Activated CD8-positive, alpha-beta memory T cell treated with anti-CD3 and anti-CD28 coated beads, Interleukin-2, amount 50 U/mL, for 24 hours (primary cell): Measurements from ENCODE around the gene HECW1.
"Not testable (repeated sequence)": the region's sequence is repeated elsewhere in the genome, so short reads cannot be mapped to it uniquely, and the experiment has no call there.

Source experiments
- DNase-seq: peaks from one replicate; pipeline ENCODE4 v3.0.0-alpha.2; 2020; ENCODE audit errors: extremely low read depth

HECW1 gene

DNA sequence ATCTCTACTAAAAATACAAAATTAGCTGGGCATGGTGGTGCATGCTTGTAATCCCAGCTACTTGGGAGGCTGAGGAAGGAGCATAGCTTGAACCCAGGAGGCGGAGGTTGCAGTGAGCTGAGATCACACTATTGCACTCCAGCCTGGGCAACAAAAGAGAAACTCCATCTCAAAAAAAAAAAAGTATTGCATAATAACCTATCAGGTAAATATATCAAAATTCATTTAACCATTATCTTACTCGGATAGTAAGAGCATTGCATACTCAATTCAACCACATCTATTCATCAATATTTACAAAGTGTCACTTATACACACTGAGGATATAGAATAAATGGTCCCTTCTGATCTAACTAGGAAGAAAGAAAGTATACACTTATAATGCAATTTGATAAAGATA, 461.4 kb downstream of the HECW1 start:
- DNase-seq = not testable (repeated sequence)

DNA sequence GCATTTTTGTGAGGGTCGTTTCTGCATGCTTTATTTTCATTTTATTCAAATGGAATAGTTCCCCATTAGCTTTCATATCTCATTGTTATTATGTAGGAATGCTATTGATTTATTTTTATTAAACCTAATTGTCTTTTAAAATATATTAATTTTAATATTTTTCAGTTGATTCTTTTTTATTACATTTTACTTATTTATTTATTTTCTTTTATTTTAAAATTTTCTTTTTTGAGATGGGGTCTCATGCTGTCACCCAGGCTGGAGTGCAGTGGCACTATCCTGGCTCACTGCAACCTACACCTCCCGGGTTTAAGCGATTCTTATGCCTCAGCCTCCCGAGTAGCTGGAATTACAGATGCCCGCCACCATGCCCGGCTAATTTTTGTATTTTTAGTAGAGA, 463.1 kb downstream of the HECW1 start:
- no peak for DNase-seq

DNA sequence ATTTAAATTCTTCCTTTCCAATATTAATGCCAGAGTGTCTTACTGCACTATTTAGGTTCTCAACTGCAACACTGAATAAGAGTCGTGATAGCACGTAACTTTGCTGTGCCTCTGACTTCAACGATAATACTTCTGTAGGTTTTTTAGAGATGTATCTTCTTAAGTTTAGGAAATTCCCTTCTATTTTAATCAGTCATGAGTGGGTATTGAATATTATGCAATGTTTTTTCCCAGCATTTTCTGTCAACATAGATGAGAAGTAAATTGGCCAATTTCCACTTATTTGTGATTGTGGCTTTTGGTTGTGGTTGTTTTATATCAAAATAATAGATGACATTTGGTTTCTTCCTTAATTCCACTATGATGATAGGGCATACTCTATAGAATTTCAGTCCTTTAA, 463.8 kb downstream of the HECW1 start:
- DNase-seq = no peak

DNA sequence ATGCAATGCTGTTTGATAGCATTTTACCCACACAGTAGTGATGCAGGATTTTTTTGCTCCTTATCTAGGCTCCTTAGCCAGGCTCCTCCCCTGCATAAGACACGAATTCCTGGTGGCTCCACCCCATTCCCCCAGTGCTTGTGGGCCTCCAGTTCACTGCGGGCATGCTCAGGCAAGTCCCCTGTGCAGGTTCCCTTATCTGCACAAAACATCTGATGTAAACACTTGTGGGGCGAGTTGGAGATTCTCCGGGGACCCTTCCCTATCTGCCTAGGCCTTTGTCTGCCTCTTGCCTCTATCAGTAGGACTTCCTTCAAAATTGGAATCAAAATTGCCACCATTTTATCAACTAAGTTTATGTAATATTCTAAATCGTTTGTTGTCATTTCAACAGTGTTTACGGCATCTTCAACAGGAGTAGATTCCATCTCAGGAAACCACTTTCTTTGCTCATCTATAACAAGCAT, 465.1 kb downstream of the HECW1 start:
- no peak for DNase-seq

DNA sequence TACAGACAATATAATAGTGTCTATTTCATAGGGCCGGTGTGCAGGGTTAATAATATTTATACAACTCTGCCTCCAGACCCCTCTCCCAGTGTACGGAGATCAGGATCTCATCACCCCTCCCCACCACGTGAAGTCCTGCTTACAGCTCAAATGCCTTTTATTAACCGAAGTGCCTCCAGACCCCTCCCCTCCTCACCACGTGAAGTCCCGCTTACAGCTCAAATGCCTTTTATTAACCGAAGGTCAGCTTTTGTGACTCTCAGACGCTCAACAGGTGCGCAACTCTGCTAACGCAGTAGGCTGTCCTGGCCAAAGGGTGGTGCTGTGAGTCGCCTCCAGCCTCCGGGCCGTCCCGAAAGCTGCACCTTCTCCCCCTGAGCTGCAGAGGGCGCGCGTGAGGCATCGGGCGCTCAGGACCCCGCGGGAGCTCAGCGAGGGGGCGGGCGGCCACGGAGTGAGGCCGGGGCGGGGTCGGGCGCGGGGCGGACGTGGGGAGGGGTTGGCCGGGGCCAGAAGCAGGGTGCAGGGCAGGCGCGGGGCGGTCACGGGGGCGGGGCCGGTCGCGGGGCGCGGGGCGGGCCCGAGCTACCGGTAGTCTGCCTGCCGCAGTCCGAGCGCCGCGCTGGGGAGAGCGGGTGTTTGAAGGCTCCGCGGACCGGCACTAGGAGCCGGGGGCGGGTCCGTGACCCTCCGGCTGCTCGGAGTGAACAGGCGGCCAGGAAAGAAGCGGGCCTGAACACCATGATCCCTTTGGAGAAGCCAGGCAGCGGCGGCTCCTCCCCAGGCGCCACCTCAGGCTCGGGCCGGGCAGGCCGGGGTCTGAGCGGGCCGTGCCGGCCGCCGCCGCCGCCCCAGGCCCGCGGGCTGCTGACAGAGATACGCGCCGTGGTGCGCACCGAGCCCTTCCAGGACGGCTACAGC, 470.3 kb downstream of the HECW1 start, which contains the start of gene STK17A:
Gene STK17A (plus strand): TSS at position 606 of the 921 bp plus-strand sequence. CDS start 136 bp downstream, at position 742.
- peak; percentile 78 for DNase-seq

DNA sequence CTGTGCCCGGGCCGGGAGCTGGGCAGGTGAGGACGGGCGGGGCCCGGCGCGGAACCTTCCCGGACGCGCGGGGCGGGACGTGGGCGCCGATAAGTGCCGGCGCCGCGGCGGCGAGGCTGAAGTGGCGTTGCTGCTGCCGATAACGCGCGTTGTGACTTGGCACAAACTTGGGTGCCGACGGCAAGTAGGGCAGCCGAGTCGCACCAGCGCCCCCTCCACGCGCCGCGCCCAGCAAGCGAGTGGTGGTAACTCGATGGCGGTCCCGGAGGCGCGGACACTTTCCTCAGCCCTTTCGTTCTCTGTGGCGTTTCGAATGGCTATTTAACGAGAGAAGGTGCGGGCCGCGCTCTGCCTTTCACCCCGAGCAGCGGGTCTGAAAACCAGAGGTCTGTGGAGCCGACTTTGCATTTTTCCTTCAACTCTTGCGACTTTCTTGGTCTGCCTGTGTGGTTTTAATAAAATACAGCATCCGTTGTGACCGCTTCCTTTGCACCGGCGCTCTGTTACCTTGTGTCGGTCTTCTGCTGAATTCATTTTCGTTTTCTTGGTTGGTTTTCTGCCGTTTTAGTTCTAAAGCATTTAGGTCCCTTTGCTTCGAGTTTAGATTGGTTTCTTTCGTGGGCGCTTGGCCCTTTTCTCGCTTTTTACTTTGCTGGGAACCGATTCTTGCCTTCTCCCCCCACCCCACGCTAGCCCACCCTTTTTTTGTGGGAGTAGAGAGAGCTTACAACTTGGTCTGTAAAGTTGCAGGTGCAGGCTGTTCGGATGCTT, 471.2 kb downstream of the HECW1 start:
- no peak for DNase-seq

DNA sequence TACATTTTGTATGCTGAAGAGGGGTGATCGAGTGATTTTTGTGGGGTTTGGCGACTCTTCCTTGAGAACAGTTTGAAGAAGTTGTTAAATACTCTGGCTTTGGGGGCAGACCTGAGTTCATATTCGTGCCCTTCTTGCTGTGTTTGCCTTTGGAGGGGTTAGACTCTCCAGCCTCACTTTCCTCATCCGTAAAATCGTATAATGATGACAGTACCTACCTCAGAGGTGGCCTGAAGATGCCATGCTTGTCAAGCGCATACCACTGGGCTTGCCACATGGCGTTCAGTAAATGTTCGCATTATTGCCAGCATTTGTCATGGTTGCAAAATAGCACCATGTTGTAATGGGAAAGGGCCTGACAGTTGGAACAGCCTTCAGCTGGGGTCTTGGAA, 471.7 kb downstream of the HECW1 start:
- no peak for DNase-seq

DNA sequence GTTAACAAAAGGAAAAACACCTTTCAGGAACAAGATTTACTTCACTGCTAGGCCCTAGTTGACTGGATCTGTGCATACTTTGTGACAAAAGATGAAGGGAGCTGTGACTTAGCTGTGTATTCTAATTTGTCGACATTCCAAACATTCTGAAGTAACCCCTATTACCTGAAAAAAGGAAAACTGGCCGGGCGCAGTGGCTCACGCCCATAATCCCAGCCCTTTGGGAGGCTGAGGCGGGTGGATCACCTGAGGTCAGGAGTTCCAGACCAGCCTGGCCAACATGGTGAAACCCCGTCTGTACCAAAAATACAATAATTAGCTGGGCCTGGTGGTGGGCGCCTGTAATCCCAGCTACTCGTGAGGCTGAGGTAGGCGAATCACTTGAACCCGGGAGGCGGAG, 472.3 kb downstream of the HECW1 start:
- DNase-seq = not testable (repeated sequence)

DNA sequence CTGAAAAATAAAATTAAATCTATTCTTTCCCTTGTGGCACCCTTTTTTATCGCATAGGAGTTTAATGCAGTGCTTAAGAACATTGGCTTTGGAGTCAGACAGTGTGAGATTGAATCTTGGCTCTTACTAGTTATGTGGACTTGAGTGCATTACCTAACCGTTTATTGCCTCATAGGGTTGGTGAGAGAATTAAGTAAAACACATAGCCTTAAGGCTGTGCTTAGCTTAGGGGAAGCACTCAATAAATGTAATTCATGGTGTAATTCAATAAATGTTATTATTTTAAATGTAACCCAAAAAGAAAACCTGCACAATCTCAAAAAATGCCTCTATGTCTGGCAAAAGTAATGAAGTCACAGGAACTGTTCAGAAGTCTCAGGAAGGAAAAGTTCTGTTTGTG, 473.1 kb downstream of the HECW1 start:
- no peak for DNase-seq

DNA sequence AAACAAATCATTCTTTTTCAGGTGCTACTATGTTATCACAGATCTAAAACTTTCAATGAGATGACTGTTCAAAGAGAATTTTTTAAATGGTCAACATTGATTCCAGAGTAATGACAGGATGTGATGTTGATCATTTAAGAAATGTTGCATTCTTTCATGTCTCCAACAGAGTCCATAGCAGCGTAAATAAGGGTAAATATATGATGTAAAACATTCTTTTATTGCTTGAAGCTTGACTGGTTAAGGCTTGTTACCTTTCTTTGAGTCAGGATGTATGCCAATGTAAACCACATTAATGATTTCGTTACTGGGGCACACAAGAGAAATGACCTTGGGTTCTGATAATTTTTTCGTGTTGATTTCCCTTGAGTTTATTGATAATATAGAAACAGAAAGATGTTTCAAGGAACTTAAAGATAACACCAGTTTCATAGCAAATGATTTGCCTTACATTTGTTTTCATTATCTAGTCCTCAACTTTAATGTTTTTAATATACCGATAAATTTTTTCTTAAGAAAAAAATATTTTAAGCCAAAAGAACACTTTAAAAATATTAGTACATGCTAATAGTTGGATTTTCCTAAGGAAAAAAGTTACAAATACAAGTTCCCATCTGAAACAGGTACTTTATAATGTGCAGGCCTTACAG, 473.9 kb downstream of the HECW1 start:
- no peak for DNase-seq

DNA sequence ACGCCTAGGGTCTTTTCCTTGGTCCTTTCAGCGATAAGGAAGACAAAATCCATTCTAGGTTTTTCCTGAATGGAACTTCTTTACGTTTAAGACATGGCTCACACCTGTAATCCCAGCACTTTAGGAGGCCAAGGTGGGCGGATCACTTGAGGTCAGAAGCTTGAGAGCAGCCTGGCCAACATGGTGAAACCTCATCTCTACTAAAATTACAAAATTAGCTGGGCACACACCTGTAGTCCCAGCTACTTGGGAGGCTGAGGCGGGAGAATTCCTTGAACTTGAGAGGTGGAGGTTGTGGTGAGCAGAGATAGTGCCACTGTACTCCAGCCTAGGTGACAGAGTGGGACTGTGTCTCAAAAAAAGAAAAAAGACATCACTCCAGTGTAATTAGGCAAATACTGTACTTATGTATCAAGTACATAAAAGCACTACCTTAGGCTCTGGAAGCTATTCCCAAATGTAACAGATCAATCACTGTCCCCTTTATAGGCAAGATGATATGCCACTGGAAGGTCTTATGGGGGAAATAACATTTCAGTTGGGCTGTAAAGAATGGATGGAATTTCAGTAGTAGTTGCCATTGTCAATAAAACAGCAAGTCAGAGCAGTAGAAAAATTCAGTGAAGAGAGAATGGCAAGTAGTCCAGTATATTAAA, 476.2 kb downstream of the HECW1 start:
- DNase-seq = no peak

DNA sequence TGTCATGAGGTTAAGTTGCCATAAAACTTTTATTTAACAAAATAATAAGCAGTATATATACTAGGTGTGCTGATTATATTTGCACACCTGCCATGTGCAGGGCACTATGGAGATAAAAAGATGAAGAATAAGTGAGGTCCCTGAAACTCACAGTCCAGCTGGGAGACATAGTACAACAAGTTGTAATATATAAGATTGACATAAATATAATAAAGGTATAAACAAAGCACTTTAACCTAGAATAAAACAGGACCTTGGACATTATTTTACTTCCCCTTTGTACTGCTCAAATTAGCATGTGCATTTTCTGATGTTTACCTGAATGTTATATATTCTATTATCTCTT, 476.7 kb downstream of the HECW1 start:
- DNase-seq = no peak

DNA sequence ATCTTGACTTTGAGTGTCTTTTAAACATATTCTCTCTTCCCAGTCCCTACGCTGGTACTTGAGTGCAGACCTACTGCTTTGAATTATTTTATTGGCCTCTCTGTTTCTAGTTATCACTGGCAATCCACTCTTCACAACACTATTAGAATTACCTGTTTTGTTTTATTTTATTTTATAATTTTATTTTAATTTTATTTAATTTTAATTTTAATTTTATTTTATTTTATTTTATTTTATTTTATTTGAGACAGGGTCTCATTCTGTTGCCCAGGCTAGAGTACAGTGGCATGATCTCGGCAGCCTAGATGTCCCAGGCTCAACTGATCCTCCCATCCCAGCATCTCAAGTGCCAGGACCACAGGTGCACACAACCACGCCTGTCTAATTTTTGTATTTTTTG, 477.3 kb downstream of the HECW1 start:
- DNase-seq = no peak

DNA sequence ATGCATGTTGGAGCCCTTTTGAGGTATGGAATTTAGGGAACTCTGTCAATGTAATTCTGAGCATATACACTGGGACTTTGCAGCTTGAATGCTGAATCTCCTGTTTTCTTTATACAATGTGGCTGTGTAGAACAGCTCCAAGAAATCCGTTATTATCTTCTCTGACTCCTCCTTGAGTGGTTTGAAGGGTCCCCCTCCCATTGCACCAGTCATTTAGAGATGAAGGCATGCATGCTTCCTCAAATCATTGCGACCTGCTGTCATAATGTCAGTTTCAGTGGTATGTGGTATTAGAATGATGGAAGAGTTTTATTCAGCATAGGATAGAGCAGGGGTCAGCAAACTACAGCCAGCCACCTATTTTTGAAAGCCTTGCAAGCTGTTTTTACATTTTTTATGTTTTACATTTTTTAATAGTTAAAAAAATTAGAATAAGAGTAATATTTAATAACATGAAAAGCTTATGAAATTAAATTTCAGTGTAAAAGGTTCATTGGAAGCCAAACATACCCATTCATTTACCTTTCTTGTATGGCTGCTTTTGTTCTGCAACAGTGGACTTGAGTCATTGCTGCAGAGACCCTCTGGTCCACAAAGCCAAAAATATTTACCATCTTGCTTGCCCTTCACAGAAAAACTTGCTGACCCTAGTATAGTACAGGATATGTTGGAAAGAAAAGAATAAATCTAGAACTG, 478.6 kb downstream of the HECW1 start:
- DNase-seq = no peak

DNA sequence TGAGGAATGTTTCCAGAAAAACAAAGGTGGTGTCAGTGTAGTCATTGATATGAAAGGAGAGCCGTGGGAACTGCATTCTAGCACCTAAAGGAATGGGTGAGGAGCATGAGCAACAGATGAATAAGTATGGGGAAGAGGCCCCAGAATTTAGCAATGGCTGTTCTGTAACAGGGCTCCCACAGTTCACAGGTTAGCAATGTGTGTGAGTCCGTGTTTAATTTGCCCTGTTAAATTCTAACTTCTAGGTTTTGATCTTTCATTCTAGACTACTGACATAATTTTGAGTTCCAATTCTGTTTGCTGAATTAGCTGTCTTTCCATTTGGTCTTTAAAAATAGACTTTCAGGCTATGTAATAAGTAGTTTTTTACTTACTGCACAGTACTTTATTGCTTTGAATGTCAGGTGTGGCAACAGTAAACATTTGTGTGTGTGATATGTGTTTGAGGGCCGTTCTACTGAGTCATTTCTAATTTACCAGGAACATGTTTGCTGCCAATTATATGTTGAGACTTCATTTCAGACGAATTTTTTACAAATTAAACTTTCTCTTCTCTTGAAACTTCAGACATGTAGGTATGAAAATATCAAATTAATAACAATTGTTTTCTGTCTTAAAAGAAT, 479.2 kb downstream of the HECW1 start:
- DNase-seq = no peak

DNA sequence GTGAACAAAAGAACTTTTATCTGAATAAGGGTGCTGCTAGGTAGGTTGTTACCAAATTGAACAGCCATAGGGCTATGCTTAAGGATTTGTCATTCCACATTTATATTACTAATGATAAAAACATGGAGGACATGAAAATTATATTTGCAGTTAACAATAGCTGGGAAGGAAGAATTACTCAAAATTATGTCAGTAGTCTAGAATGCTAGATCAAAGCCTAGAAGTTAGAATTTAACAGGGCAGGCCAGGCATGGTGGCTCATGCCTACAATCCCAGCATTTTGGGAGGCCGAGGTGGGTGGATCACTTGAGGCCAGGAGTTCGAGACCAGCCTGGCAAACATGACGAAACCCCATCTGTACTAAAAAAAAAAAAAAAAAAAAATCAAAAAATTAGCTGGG, 479.9 kb downstream of the HECW1 start:
- no peak for DNase-seq

DNA sequence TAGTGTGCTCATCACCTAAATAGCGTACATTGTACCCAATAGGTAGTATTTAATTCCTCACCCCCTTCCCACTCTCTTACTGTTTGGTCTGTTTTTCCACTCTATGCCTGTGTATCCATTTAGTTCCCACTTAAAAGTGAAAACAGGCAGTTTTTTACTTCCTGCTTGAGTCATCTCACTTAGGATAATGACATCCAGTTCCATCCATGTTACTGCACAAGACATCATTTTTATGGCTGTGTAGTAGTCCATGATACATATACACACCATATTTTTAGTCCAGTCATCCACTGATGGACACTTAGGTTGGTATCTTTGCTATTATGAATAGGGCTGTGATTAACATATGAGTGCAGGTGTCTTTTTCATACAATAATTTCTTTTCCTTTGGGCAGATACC, 480.6 kb downstream of the HECW1 start:
- DNase-seq = no peak

DNA sequence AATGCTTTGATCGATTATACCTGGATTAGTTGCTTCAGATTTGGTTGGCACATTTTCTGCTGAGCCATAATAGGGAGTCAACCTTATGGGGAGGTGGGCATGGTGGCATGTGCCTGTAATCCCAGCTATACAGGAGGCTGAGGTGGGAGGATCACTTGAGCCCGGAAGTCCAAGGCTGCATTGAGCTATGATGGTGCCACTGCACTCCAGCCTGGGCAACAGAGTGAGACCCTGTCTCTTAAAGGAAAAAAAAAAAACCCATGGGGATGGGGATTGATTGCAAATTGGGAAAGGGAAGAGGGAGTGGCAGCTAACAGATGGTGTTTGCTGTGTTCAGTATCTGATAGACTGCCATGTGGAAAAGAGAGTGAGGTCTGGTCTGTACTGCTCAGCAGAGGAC, 481.6 kb downstream of the HECW1 start:
- DNase-seq = no peak

DNA sequence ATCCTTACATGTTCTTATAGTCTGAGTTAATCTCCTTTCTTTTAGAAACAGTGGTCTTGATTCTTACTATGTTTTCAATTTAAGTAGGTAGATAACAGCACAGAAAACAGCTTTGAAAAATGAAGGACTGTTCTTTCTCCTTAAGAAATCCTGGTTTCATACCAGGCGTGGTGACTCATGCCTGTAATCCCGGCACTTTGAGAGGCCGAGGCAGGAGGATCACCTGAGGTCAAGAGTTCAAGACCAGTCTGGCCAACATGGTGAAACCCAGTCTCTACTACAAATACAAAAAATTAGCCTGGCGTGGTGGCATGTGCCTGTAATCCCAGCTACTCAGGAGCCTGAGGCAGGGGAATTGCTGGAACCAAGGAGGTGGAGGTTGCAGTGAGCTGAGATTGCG, 484.0 kb downstream of the HECW1 start:
- not testable (repeated sequence) for DNase-seq

DNA sequence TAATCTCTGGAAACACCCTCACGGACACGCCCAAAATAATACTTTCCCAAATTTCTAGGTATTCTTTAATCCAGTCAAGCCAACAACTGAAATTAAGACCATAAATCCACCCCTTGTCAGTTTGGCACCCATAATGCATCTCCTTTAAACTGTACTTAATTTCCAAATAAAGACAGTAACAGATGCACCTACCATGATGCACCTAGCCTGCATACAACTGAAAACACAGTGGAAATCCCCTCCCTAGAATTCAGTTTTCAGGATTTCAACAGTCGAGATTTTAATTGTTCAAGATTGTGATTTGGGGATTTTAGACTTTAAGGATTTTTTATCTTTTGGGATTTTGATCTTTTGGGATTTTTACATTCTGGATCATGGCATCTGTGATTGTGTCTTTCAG, 487.6 kb downstream of the HECW1 start:
- no peak for DNase-seq

DNA sequence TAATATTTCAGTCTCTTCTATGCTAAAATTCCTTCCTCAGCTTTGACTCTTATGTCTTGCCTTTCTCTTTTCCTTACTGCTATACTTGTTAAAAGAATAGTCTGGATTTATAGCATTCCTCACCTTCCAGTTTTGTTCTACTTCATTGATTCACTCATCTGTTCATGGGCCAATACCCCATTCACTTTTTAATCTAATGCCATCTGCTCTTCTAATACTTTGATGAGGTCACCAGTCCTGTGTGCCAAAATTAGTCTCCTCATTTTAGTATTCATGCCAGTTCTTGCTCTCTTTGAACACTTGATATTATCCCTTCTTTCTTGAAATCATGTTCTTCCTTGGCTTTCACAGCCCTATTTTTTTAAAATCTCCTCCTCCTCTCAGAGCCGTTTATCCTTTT, 489.8 kb downstream of the HECW1 start:
- DNase-seq = no peak
